Stimulated activated CD4-positive, alpha-beta T cell treated with anti-CD3 and anti-CD28 coated beads, Interleukin-12 subunit alpha, Interleukin-12 subunit beta, amount 100 ng/mL, for 4 hours (primary cell): ENCODE data around the gene LGALS14.
"Not testable (repeated sequence)": the region's sequence is repeated elsewhere in the genome, so short reads cannot be mapped to it uniquely, and the experiment has no call there.

Experiments
- DNase-seq: peaks from one replicate; pipeline ENCODE4 v3.0.0-alpha.2; 2020

Gene LGALS14

GRCh38 chr19:39704181-39705044 is at the start of gene LGALS14:
LGALS14 (plus strand) TSS chr19:39704481; CDS start chr19:39704529, 48 bp downstream.
- DNase-seq: no peak

- no peak for DNase-seq
Observed at GRCh38 chr19:39655613-39656012, 48.7 kb upstream of the LGALS14 start, which contains the start of gene LGALS16. LGALS16 (plus strand) TSS chr19:39655913; CDS start chr19:39655962, 49 bp downstream.

GRCh38 chr19:39659791-39660190 is 44.5 kb upstream of the LGALS14 start:
- DNase-seq: no peak

- no peak for DNase-seq
Observed at GRCh38 chr19:39660661-39661060, 43.6 kb upstream of the LGALS14 start.

- DNase-seq: no peak
Observed at GRCh38 chr19:39661565-39661964, 42.7 kb upstream of the LGALS14 start.

GRCh38 chr19:39669860-39670259 is 34.4 kb upstream of the LGALS14 start:
- not testable (repeated sequence) for DNase-seq

- no peak for DNase-seq
Observed at GRCh38 chr19:39670998-39671397, 33.3 kb upstream of the LGALS14 start.

- DNase-seq: no peak
Observed at GRCh38 chr19:39671739-39672363, 32.4 kb upstream of the LGALS14 start.

- no peak for DNase-seq
Observed at GRCh38 chr19:39672473-39672872, 31.8 kb upstream of the LGALS14 start.

- not testable (repeated sequence) for DNase-seq
Observed at GRCh38 chr19:39673862-39674261, 30.4 kb upstream of the LGALS14 start.

- no peak for DNase-seq
Observed at GRCh38 chr19:39676004-39676403, 28.3 kb upstream of the LGALS14 start.

GRCh38 chr19:39677961-39678889 is 26.1 kb upstream of the LGALS14 start:
- DNase-seq: no peak

GRCh38 chr19:39679056-39679790 is 25.1 kb upstream of the LGALS14 start:
- DNase-seq: peak; percentile 45

GRCh38 chr19:39679791-39680168 is 24.5 kb upstream of the LGALS14 start:
- DNase-seq: peak; percentile 43

GRCh38 chr19:39680593-39680992 is 23.7 kb upstream of the LGALS14 start:
- DNase-seq: no peak

- no peak for DNase-seq
Observed at GRCh38 chr19:39681416-39681815, 22.9 kb upstream of the LGALS14 start.

- no peak for DNase-seq
Observed at GRCh38 chr19:39684267-39684666, 20.0 kb upstream of the LGALS14 start.

GRCh38 chr19:39686739-39687138 is 17.5 kb upstream of the LGALS14 start:
- DNase-seq: no peak

- DNase-seq: not testable (repeated sequence)
Observed at GRCh38 chr19:39688637-39689036, 15.6 kb upstream of the LGALS14 start.

- DNase-seq: no peak
Observed at GRCh38 chr19:39692166-39692565, 12.1 kb upstream of the LGALS14 start.

- DNase-seq: no peak
Observed at GRCh38 chr19:39692822-39693221, 11.5 kb upstream of the LGALS14 start.

GRCh38 chr19:39695759-39696158 is 8.5 kb upstream of the LGALS14 start:
- no peak for DNase-seq
